ENCODE results near the gene TMTC1.

Gene TMTC1

DNA sequence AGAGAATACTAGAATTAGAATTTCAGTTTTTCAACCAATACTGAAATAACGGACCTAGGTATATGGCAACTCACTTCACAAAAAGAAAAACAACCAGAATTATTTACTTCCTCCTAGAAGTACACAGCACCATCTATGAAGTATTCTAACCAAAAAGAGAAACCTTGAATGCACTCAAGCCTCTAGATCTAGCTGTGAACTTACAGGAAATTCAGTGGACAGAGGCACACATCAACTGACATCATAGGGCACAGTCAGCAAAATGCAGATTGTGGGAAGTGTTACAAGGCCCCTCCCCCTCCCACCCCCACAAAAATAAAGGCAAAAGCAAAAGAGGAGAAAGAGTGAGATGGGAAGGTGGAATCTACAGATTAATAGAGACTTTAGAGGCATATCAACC lies 102.4 kb downstream of the TMTC1 start:
- DNase-seq (ENCODE audit: low spot score): no peak
- TF ChIP-seq, protein P1, sequence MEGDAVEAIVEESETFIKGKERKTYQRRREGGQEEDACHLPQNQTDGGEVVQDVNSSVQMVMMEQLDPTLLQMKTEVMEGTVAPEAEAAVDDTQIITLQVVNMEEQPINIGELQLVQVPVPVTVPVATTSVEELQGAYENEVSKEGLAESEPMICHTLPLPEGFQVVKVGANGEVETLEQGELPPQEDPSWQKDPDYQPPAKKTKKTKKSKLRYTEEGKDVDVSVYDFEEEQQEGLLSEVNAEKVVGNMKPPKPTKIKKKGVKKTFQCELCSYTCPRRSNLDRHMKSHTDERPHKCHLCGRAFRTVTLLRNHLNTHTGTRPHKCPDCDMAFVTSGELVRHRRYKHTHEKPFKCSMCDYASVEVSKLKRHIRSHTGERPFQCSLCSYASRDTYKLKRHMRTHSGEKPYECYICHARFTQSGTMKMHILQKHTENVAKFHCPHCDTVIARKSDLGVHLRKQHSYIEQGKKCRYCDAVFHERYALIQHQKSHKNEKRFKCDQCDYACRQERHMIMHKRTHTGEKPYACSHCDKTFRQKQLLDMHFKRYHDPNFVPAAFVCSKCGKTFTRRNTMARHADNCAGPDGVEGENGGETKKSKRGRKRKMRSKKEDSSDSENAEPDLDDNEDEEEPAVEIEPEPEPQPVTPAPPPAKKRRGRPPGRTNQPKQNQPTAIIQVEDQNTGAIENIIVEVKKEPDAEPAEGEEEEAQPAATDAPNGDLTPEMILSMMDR (IDR thresholded peaks at IDR 0.05; ENCODE audit: borderline replicate concordance, control extremely low read depth, extremely low read depth, insufficient read depth, missing control alignments): no peak
- in situ Hi-C loops (cut with MboI; ENCODE audit: low sequenced_read_pairs, unreplicated experiment): no loop called here

DNA sequence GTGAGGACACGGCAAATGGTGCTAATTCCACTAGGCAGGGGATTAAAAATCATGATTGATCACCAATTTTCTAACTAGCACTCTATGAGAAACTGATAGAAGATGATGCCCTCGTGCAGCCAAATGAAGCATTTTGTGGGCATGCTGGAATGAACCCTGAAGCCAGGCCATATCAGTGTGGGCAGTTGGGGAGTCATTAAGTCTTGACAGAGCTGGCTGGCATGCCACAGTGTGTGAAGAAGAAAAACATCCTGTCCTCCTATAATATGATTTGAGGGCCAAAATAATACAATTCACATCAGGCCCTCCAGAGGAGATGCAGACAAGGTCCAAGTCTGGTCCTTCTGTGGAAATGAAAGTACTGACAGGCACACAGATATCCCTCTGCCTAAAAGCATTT lies 107.1 kb downstream of the TMTC1 start:
- in situ Hi-C loops (cut with MboI; ENCODE audit: low sequenced_read_pairs, unreplicated experiment): no loop called here
- TF ChIP-seq, protein P1 (IDR thresholded peaks at IDR 0.05; ENCODE audit: borderline replicate concordance, control extremely low read depth, extremely low read depth, insufficient read depth, missing control alignments): no peak
- no peak for DNase-seq (ENCODE audit: low spot score)

DNA sequence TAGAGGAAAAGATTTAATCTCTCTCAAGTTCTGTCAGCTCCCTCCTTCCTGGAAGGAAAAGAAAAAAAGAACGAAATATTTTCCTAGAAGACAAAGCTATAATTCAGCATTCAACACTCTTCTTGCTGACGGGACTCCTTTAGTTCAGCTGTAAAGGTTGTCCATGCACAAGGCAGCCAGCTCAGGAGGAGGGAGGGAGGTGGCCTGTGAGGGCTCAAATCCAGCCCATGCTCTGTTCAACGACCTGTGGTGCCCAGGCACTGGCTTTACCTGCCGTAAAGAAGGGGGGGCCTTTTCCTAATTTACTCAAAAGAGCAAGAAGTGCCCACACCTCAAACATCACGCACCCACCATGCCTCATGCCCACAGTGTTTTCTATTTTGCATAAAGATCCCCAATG lies 109.3 kb downstream of the TMTC1 start:
- TF ChIP-seq, protein P1 (IDR thresholded peaks at IDR 0.05; ENCODE audit: borderline replicate concordance, control extremely low read depth, extremely low read depth, insufficient read depth, missing control alignments): no peak
- in situ Hi-C loops (cut with MboI; ENCODE audit: low sequenced_read_pairs, unreplicated experiment): no loop called here
- DNase-seq (ENCODE audit: low spot score): no peak

DNA sequence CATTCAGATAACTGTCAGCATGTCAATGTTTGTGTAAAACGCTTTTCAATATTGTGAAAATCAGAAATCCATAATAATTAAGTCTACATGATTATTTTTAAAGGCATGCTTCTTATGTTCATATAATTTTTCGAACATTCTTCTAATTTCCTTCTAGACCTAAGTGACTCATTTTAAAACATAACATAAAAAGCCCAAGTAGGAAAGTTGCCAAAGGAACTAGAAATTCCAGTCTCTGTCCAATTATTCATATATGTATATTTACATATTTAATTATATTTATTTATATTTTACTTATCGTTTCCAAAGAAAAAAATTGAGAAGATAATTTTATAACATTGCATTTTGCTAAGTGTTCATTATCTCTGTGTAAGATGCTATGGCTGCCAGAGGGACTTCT lies 110.4 kb downstream of the TMTC1 start:
- no peak for DNase-seq (ENCODE audit: low spot score)
- in situ Hi-C loops (cut with MboI; ENCODE audit: low sequenced_read_pairs, unreplicated experiment): no loop called here
- TF ChIP-seq, protein P1 (IDR thresholded peaks at IDR 0.05; ENCODE audit: borderline replicate concordance, control extremely low read depth, extremely low read depth, insufficient read depth, missing control alignments): no peak

DNA sequence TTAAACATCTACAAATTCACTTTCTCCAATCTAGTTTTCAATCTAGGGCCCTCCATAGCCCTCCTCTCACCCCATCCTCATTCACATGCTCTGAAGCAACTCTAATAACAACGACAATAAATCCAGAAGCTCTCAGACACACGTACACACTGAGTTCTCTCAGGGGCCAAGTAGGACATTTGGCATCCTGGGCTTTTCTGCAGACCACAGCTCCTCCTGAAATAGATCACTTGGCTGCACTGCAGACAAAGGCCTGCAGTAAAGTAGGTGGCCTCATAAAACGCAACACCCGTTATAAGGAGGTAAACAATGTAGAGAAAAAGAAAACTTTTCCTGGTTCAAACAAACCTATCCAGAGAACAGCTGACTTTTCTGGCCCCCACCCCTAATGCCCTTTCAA lies 111.2 kb downstream of the TMTC1 start:
- TF ChIP-seq, protein P1 (IDR thresholded peaks at IDR 0.05; ENCODE audit: borderline replicate concordance, control extremely low read depth, extremely low read depth, insufficient read depth, missing control alignments): no peak
- DNase-seq (ENCODE audit: low spot score): no peak

DNA sequence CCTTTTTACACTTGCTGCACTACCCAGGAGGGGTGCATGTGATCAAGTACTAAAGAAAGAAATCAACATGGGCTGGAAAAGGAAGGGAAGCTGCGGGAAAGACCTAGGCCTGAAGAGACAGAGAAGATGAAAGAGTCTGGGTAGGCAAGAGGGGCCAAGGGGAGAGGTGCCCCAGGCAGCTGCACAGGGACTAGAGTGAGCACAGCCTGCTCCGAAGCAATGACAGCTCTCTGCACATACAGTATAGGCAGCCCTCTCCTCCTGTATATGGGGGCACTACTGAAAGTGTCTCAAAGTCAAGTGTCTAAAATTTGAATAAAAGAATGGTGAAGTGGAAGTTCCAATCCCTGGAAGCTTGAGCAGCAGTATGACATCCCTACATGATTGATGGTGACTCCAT lies 112.0 kb downstream of the TMTC1 start:
- no peak for DNase-seq (ENCODE audit: low spot score)
- TF ChIP-seq, protein P1 (IDR thresholded peaks at IDR 0.05; ENCODE audit: borderline replicate concordance, control extremely low read depth, extremely low read depth, insufficient read depth, missing control alignments): no peak
- in situ Hi-C loops (cut with MboI; ENCODE audit: low sequenced_read_pairs, unreplicated experiment): no loop called here

More for the DNA sequence above, 111.2 kb downstream of the TMTC1 start:
- in situ Hi-C loops (cut with MboI; ENCODE audit: low sequenced_read_pairs, unreplicated experiment): no loop called here

DNA sequence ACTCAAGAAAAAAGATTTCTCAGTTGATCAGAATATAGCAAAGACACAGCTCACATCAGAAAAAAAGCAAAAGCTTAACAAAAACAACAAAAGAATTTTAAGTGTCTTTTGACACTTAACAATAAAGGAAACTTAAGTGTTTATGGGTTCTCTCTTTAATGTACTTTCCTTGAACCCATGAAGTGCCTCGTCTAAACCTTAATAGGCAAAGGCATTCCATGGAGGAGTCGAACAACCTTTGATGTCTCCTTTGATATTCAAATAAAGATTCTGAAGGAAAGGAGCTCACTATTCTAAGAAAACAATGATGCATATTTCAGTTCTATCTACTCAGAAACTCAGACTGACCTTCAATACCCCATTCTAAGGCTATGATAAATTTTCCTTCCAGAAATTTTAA lies 116.7 kb downstream of the TMTC1 start:
- in situ Hi-C loops (cut with MboI; ENCODE audit: low sequenced_read_pairs, unreplicated experiment): no loop called here
- DNase-seq (ENCODE audit: low spot score): no peak
- TF ChIP-seq, protein P1 (IDR thresholded peaks at IDR 0.05; ENCODE audit: borderline replicate concordance, control extremely low read depth, extremely low read depth, insufficient read depth, missing control alignments): no peak
